ENCODE measurements around the gene RFXANK. TPM values are rescaled to one million over a fixed set of nuclear protein-coding genes. Genes with fewer than 3 reads are reported as not detected.
"Not testable (repeated sequence)": the region's sequence is repeated elsewhere in the genome, so short reads cannot be mapped to it uniquely, and the experiment has no call there.

RFXANK gene
- total RNA-seq, 1 donor from 2014 or later = 20.2 TPM

DNA sequence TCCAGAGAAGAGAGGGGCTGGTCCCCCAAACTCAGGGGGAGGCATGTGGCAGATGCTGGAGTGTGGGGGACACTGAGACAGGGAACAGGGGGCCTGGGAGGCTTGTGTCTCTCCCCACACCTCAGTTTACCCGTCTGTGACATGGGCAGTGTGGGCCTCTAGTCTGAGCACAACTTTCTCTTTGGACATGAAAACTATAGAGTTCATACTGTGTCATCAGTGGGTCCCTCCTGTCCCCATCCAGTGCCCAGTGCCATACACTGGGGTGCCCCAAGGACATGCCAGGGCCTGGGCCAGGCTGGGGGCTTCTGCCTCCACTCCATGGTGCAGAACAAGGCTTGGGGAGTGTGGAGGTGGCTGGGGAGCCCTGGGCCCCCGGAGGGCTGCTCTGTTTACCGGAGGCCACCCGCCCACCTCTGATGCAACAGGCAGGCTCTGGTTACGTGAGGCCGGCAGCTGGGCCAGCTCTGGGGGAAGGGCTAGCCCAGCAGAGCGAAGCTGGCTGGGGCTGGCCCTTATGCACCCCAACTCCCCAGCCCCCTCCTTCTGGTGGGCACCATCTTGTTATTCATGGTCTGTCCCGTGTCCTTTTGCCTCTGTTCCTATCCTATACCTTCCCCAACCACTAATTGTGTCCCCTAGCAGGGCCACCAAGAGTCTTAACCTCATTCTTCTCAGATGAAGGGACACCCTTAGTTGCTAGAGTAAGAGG, 20.1 kb upstream of the RFXANK start:
- no peak overlapping the region for H3K27ac ChIP-seq
- H3K4me1 ChIP-seq = peaks cover 0 to 4% of the 10 kb centered on the region in 2 donors
- intact Hi-C loops (cut with DNase I) = no loop called here
- no peaks in the 10 kb centered on the region for H3K27me3 ChIP-seq
- no peaks in the 10 kb centered on the region for H3K9me3 ChIP-seq
- TF ChIP-seq, protein P1, sequence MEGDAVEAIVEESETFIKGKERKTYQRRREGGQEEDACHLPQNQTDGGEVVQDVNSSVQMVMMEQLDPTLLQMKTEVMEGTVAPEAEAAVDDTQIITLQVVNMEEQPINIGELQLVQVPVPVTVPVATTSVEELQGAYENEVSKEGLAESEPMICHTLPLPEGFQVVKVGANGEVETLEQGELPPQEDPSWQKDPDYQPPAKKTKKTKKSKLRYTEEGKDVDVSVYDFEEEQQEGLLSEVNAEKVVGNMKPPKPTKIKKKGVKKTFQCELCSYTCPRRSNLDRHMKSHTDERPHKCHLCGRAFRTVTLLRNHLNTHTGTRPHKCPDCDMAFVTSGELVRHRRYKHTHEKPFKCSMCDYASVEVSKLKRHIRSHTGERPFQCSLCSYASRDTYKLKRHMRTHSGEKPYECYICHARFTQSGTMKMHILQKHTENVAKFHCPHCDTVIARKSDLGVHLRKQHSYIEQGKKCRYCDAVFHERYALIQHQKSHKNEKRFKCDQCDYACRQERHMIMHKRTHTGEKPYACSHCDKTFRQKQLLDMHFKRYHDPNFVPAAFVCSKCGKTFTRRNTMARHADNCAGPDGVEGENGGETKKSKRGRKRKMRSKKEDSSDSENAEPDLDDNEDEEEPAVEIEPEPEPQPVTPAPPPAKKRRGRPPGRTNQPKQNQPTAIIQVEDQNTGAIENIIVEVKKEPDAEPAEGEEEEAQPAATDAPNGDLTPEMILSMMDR (IDR thresholded peaks at IDR 0.05) = no peak
- H3K4me3 ChIP-seq = no peak overlapping the region
- no peak for DNase-seq (ENCODE audit: low spot score in 2 of 2)
- H3K36me3 ChIP-seq = peaks cover 4 to 16% of the 10 kb centered on the region in 2 donors

DNA sequence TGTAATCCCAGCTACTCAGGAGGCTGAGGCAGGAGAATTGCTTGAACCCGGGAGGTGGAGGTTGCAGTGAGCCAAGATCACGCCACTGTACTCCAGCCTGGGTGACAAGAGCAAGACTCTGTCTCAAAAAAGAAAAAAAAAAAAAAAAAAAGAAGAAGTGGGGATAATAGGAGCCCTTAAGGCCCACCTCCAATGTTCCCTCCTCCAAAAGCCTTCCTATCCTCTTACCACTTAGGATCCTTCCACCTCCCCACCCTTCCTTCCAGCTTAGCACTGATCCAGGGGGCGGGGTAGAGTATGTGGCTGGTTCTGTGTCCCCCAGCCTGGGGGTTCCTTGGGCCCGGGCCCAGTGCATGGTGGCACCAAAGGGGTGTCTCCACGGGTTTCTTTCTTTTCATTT, 18.8 kb upstream of the RFXANK start:
- intact Hi-C loops (cut with DNase I); DNase-seq (ENCODE audit: low spot score in 2 of 2); H3K27me3 ChIP-seq; H3K4me3 ChIP-seq; H3K9me3 ChIP-seq; H3K4me1 ChIP-seq; H3K27ac ChIP-seq: not testable (repeated sequence)
- peaks cover 9 to 21% of the 10 kb centered on the region in 2 donors for H3K36me3 ChIP-seq

DNA sequence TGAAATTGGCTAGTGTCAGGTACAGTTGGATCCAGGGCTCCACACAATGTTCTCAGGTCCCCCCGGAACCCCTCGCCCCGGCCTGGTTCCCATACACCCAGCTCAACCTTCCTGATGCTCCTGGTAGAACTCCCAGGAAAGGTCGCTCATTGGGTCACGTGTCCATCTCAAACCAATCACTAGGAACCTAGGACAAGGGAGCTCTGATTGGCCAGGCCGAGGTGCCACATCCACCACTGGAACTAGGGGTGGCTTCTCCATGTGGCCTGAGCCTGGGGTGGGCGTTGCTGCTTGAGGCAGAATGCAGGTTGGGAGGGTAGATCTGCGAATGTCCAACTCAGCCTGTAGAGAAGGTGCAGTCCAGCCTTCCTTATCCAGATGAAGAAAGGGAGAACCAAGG, 15.1 kb upstream of the RFXANK start:
- no peak overlapping the region for H3K27ac ChIP-seq
- no peaks in the 10 kb centered on the region for H3K4me1 ChIP-seq
- intact Hi-C loops (cut with DNase I) = no loop called here
- H3K9me3 ChIP-seq = no peaks in the 10 kb centered on the region
- H3K36me3 ChIP-seq = peaks cover 16 to 48% of the 10 kb centered on the region in 2 donors
- no peak for DNase-seq (ENCODE audit: low spot score in 2 of 2)
- H3K4me3 ChIP-seq = no peak overlapping the region
- TF ChIP-seq, protein P1 (IDR thresholded peaks at IDR 0.05) = no peak
- no peaks in the 10 kb centered on the region for H3K27me3 ChIP-seq

DNA sequence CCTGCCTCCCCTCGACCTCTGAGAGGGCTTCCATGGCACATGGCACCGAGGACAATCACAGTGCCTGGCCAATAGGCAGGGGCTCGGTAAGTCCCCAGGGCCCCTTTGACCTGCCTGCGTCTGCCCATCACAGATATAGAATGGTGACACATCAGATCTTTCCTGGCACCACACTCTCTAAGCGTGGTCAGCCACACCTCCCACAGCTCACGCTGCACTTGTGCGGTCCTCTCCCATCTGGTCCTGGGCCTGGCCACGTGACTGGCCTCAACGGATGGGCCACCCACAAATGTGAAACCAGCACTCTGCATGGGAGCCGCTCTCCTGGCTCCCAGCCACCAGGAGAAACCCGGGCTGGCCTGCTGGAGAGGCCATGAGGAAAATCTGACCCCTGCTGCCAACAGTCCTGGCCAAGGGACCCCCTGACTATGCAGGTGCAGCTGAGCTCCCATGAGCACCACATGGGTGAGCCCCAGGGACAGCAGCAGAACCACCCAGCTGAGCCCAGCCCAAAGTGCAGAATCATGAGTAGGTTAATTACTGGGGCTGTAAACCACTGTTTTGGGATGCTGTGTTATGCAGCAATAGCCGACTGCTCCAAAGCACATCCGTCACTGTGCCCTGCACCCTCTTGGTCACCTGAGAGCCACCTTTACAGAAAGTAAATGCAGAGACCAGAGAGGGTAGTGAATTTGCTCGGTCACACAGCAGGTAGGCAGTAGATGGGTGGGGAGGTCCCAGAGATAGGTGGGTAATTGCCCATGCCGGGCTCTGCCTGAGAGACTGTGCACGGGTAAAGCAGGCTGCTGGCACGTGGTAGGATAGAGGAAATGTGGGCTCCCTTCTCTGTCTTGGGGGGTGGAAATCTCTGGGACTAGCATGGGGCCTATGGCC, 12.3 kb upstream of the RFXANK start:
- no peak overlapping the region for H3K4me3 ChIP-seq
- no peaks in the 10 kb centered on the region for H3K4me1 ChIP-seq
- TF ChIP-seq, protein P1 (IDR thresholded peaks at IDR 0.05) = no peak
- H3K9me3 ChIP-seq = no peaks in the 10 kb centered on the region
- H3K27me3 ChIP-seq = no peaks in the 10 kb centered on the region
- H3K36me3 ChIP-seq = peaks cover 16 to 61% of the 10 kb centered on the region in 2 donors
- H3K27ac ChIP-seq = no peak overlapping the region
- intact Hi-C loops (cut with DNase I) = no loop called here
- DNase-seq (ENCODE audit: low spot score in 2 of 2) = no peak

DNA sequence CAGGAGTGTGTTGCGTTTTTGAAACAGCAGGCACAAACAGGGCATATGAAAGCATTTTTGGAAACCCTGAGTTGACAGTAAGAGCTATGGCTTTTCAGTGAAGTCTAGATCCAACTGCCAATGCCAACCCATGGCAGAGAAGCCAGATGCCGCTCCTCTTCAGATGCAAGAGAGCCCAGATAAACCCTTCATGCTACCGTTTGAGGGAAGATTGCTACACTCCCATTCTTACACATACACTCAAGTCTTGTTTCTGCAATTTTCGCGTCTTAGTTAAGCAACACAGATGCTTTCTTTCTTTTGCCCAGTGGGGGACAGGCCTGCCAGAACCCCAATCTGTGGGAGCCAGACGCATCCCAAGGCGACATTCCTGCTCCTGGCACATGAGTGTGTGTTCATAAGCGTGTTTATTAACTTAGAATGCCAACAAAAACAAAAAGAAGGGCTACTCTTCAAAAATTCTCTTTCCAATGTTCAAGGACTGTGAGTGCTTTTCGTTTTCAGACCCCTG, 10.5 kb upstream of the RFXANK start:
- no peaks in the 10 kb centered on the region for H3K27me3 ChIP-seq
- no peaks in the 10 kb centered on the region for H3K4me1 ChIP-seq
- H3K27ac ChIP-seq = no peak overlapping the region
- no peaks in the 10 kb centered on the region for H3K9me3 ChIP-seq
- intact Hi-C loops (cut with DNase I) = no loop called here
- DNase-seq (ENCODE audit: low spot score in 2 of 2) = no peak
- H3K36me3 ChIP-seq = peaks cover 16 to 62% of the 10 kb centered on the region in 2 donors
- TF ChIP-seq, protein P1 (IDR thresholded peaks at IDR 0.05) = no peak
- H3K4me3 ChIP-seq = no peak overlapping the region
